H1 (cell line): Measurements from ENCODE around the gene NRSN2. TPM values are rescaled to one million over a fixed set of nuclear protein-coding genes. Genes with fewer than 3 reads are reported as not detected.

Experiments
- CHD2 ChIP-seq: IDR thresholded peaks from 2 replicates; pipeline ENCODE4 v1.6.1; 2012; ENCODE audit warnings: low read length, improper control_type of control experiment
- CHD7 ChIP-seq: fragments of 300-600 bp; sonication (generic); IDR thresholded peaks from 2 replicates; pipeline ENCODE4 v1.7.1; 2012; ENCODE audit warnings: low read length, moderate library complexity, mild to moderate bottlenecking, inconsistent platforms; ENCODE audit not compliant: insufficient replicate concordance
- CREB1 ChIP-seq: IDR thresholded peaks from 2 replicates; pipeline ENCODE4 v1.6.1; 2012; ENCODE audit warnings: inconsistent platforms
- CTBP2 ChIP-seq: IDR thresholded peaks from 2 replicates; pipeline ENCODE4 v1.7.0; 2011; ENCODE audit warnings: borderline replicate concordance, mild to moderate bottlenecking, moderate library complexity, mixed read lengths, low read length; ENCODE audit not compliant: insufficient read depth, insufficient read length
- EZH2 ChIP-seq: fragments of 200-600 bp; sonication (generic); IDR thresholded peaks from 2 replicates; pipeline ENCODE4 v1.7.1; 2012; ENCODE audit warnings: low read depth, mild to moderate bottlenecking, moderate library complexity, low read length, inconsistent platforms; ENCODE audit not compliant: severe bottlenecking
- JUN ChIP-seq: IDR thresholded peaks from 2 replicates; pipeline ENCODE4 v1.6.1; 2011; ENCODE audit warnings: low read depth, mild to moderate bottlenecking, improper control_type of control experiment, low read length
- RBBP5 ChIP-seq: IDR thresholded peaks from 2 replicates; pipeline ENCODE4 v1.7.1; 2012; ENCODE audit warnings: low read depth, mild to moderate bottlenecking, inconsistent platforms, low read length, moderate library complexity, borderline replicate concordance
- SP2 ChIP-seq: IDR thresholded peaks from 2 replicates; pipeline ENCODE4 v1.6.1; 2012; ENCODE audit warnings: mild to moderate bottlenecking, low read length, inconsistent platforms
- YY1 ChIP-seq: IDR thresholded peaks from 2 replicates; pipeline ENCODE4 v1.6.1; 2011; ENCODE audit warnings: low read depth, mild to moderate bottlenecking, low read length
- ZNF274 ChIP-seq: IDR thresholded peaks from 2 replicates; pipeline ENCODE4 v1.7.0; 2012; ENCODE audit warnings: low read length, borderline replicate concordance; ENCODE audit errors: extremely low read depth
- polyA plus RNA-seq, 7 experiments: library from polyadenylated mRNA; depleted of rRNA in 3 of 7; stranded (reverse) in 5 of 7; unstranded in 2 of 7; fragments of >200 nt in 5 of 7; fragments of 200-250 nt in 2 of 7; gene quantifications; 1 replicate in 5 of 7; 2 replicates in 1 of 7; 4 replicates in 1 of 7; pipeline versions ENCODE4 v1.2.1 to v1.2.3, GENCODE V29; 2011 to 2013; ENCODE audit warnings: missing spikeins in 2 of 7, mixed read lengths in 2 of 7
- total RNA-seq: library from RNA; stranded (reverse); fragmentation: NEBNext Ultra II Directional; extraction: Animal tissue kit (Norgen Biotek cat#: 25700); gene quantifications from 2 replicates; pipeline ENCODE4 v1.2.1, GENCODE V29; 2021

Gene NRSN2
- total and polyA plus RNA-seq, 2 of the 8 experiments (the other 6 are each of a cell fraction or from before 2014, with no cell fraction given) = 19.4 to 33.3 TPM

DNA sequence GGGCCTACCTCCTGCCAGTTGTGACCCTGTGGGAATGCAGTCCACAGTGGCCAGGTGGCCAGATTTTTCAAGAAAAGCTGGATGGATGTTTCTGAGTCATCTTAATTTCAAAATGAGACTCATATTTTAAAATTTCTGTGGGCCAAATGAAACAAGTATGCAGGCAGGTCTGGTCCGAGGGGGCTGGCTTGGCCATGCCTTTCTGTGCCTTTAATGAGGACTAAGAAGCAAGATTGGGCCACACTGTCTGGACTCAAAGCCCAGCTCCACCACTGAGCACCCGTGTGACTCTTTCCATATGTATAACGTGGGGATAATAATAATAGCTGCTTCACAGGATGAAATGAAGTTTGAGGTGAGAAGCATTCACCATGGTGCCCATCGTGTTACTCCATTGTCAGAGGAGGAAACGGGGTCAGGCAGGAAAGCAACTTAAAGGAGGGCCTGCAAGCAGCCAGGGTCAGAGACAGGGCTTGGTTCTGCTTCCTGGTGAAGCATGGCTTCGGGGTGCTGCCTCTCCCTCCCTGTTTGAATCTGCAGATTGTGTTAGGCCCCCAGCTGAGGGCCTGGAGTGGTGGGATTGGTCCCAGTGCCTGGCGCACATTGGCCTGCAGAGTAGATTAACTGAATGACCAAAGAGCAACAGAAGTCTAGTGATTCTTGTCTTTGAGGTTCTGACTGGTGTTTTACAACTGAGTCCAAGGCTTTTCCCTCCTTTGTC lies 17.8 kb upstream of the NRSN2 start (continued):
- no peak for TF ChIP-seq CHD7
- TF ChIP-seq RBBP5 = no peak
- no peak for TF ChIP-seq CREB1
- no peak for TF ChIP-seq CHD2
- TF ChIP-seq JUN = no peak
- no peak for TF ChIP-seq SP2
- no peak for TF ChIP-seq ZNF274
- TF ChIP-seq EZH2 = no peak
- no peak for TF ChIP-seq CTBP2
- no peak for TF ChIP-seq YY1
- TF ChIP-seq, all 59 proteins: peak for 0
